Right lobe of liver (tissue), 6 donors: ENCODE results near the gene HIGD2A. TPM values are rescaled to one million over a fixed set of nuclear protein-coding genes. Genes with fewer than 3 reads are reported as not detected.

Experiments used
- ATAC-seq, 4 donors: fragments of 200-7000 bp; cut with Tn5 transposase; one replicate each; pipeline ENCODE4 v1.9.1; 2020; ENCODE audit warnings: mild to moderate bottlenecking in 4 of 4, moderate library complexity in 4 of 4
- DNase-seq, 3 donors: peaks; one replicate each; pipeline ENCODE4 v3.0.0-alpha.2; 2020
- H3K27ac ChIP-seq, 3 donors: fragments of 200-600 bp; one replicate each; pipeline ENCODE4 v1.8.0; 2022
- H3K27me3 ChIP-seq, 2 donors: fragments of 200-600 bp; one replicate each; pipeline ENCODE4 v1.8.0; 2022
- H3K36me3 ChIP-seq, 4 donors: fragments of 200-600 bp; sonication (generic) in 1 of 4; one replicate each; pipeline versions ENCODE4 v1.5.1 to v1.8.0; 2017 to 2022; ENCODE audit warnings: control low read depth in 1 of 4
- H3K4me1 ChIP-seq, 4 donors: fragments of 200-600 bp; sonication (generic) in 1 of 4; one replicate each; pipeline versions ENCODE4 v1.5.1 to v1.8.0; 2017 to 2022; ENCODE audit warnings: control low read depth in 1 of 4
- H3K4me3 ChIP-seq, 3 donors: fragments of 200-600 bp; one replicate each; pipeline ENCODE4 v1.8.0; 2022
- H3K9me3 ChIP-seq, 4 donors: fragments of 200-600 bp; sonication (generic) in 1 of 4; one replicate each; pipeline versions ENCODE4 v1.5.1 to v1.8.0; 2017 to 2022; ENCODE audit warnings: control low read depth in 1 of 4
- CTCF ChIP-seq, 4 donors: fragments of 200-600 bp in 3 of 4; fragments of 450-650 bp in 1 of 4; IDR thresholded peaks; one replicate each; pipeline versions ENCODE4 v1.5.1 to v1.8.0; 2016 to 2022; ENCODE audit warnings: antibody characterized with exemption in 4 of 4, mild to moderate bottlenecking in 2 of 4
- POLR2A ChIP-seq: fragments of 450-650 bp; IDR thresholded peaks from one replicate; pipeline ENCODE4 v1.6.1; 2017; ENCODE audit warnings: antibody characterized with exemption, mild to moderate bottlenecking
- WGBS: methylation state at CpG from one replicate; pipeline ENCODE4 v1.1.6; 2018; ENCODE audit warnings: low coverage, low lambda C conversion rate; ENCODE audit not compliant: insufficient coverage; ENCODE audit errors: missing lambda C conversion rate; 5-methylcytosine and 5-hydroxymethylcytosine counted together
- intact Hi-C, 2 donors: fragments of 100-400 bp; cut with DNase I; formaldehyde crosslinking; loops; one replicate each; pipeline versions ENCODE4 v1.11.2 to v1.14.1; 2022
- total RNA-seq, 6 experiments: library from RNA; depleted of rRNA in 2 of 6; stranded (reverse); fragments of >200 nt in 2 of 6; fragmentation: NEBNext Ultra II Directional in 3 of 6; extraction: Animal tissue kit (Norgen Biotek cat#: 25700) in 3 of 6; gene quantifications; one replicate each; pipeline versions ENCODE4 v1.1.0 to v1.2.4, GENCODE V29; 2016 to 2023
- donor health status: DM: no; HTN: yes; CAD: no.
- donor health status: DM: no; HTN: no; CAD: no.
- donor health status: DM: no; HTN: no; CAD: no.
- donor health status: DM: no; HTN: yes; CAD: no.
- donor health status: DM: no; HTN: yes; CAD: no.

The HIGD2A gene
- total RNA-seq, 6 experiments from 2014 or later = 39.0 to 107 (median 56.5) TPM

- Histone ChIP-seq H3K4me1 (peaks cover 0 to 11% (median 2%) of the 10 kb centered on the region in 4 donors), H3K27ac (no peak overlapping the region), H3K36me3 (no peaks in the 10 kb centered on the region), H3K27me3 (no peaks in the 10 kb centered on the region), H3K9me3 (no peaks in the 10 kb centered on the region), H3K4me3 (no peak overlapping the region)
- ATAC-seq (no peak), DNase-seq (no peak)
- TF ChIP-seq POLR2A (no peak), CTCF (IDR thresholded peaks at IDR 0.05) (no peak)
- whole genome bisulfite sequencing = 81% methylated on average over 3 of the region's 5 CpGs
- intact Hi-C loops = no loop called here
These were observed 31.5 kb downstream of the HIGD2A start for GRCh38 chr5:176420086-176420485.

GRCh38 chr5:176420972-176421544 lies 32.5 kb downstream of the HIGD2A start:
- DNase-seq (no peak), ATAC-seq (no peak)
- H3K36me3 ChIP-seq = no peaks in the 10 kb centered on the region
- no peak overlapping the region for H3K27ac ChIP-seq
- TF ChIP-seq CTCF (IDR thresholded peaks at IDR 0.05) (no peak), POLR2A (no peak)
- H3K9me3 ChIP-seq = no peaks in the 10 kb centered on the region
- H3K27me3 ChIP-seq = no peaks in the 10 kb centered on the region
- peaks cover 0 to 6% (median 0%) of the 10 kb centered on the region in 4 donors for H3K4me1 ChIP-seq
- intact Hi-C loops = no loop called here
- WGBS = 36% methylated on average over 2 of the region's 2 CpGs
- no peak overlapping the region for H3K4me3 ChIP-seq

GRCh38 chr5:176424181-176424580 lies 35.6 kb downstream of the HIGD2A start:
- Histone ChIP-seq H3K27ac (no peak overlapping the region), H3K4me1 (no peaks in the 10 kb centered on the region), H3K36me3 (no peaks in the 10 kb centered on the region), H3K27me3 (no peaks in the 10 kb centered on the region), H3K4me3 (no peak overlapping the region), H3K9me3 (no peaks in the 10 kb centered on the region)
- DNase-seq (no peak), ATAC-seq (no peak)
- intact Hi-C loops = no loop called here
- 64% methylated on average over 2 of the region's 3 CpGs for WGBS
- TF ChIP-seq POLR2A (no peak), CTCF (IDR thresholded peaks at IDR 0.05) (no peak)

GRCh38 chr5:176425138-176425537 lies 36.6 kb downstream of the HIGD2A start:
- TF ChIP-seq CTCF (IDR thresholded peaks at IDR 0.05) (no peak), POLR2A (no peak)
- H3K36me3 ChIP-seq = no peaks in the 10 kb centered on the region
- DNase-seq (no peak), ATAC-seq (no peak)
- no peaks in the 10 kb centered on the region for H3K9me3 ChIP-seq
- no peaks in the 10 kb centered on the region for H3K4me1 ChIP-seq
- H3K4me3 ChIP-seq = no peak overlapping the region
- WGBS = 100% methylated on average over 1 of the region's 1 CpG
- no peak overlapping the region for H3K27ac ChIP-seq
- no peaks in the 10 kb centered on the region for H3K27me3 ChIP-seq
- intact Hi-C loops = no loop called here

GRCh38 chr5:176425791-176426190 lies 37.2 kb downstream of the HIGD2A start:
- DNase-seq = no peak
- intact Hi-C loops = no loop called here
- Histone ChIP-seq H3K4me1 (no peaks in the 10 kb centered on the region), H3K27ac (no peak overlapping the region), H3K4me3 (no peak overlapping the region), H3K27me3 (no peaks in the 10 kb centered on the region), H3K36me3 (no peaks in the 10 kb centered on the region), H3K9me3 (no peaks in the 10 kb centered on the region)
- TF ChIP-seq CTCF (IDR thresholded peaks at IDR 0.05) (no peak), POLR2A (no peak)
- WGBS = 79% methylated on average over 1 of the region's 1 CpG
- ATAC-seq = no peak
